GM23248 (cell line): ENCODE data around the gene MBP. TPM values are rescaled to one million over a fixed set of nuclear protein-coding genes. Genes with fewer than 3 reads are reported as not detected.

Source experiments
- DNase-seq: peaks from one replicate; pipeline ENCODE4 v3.0.0-alpha.2; 2015
- H2AFZ ChIP-seq: fragments of 200-600 bp; sonication (generic); 2 replicates; pipeline ENCODE4 v1.6.1; 2016; ENCODE audit warnings: antibody characterized with exemption
- H3F3A ChIP-seq: fragments of 200-600 bp; sonication (generic); 2 replicates; pipeline ENCODE4 v1.6.1; 2016; ENCODE audit warnings: mild to moderate bottlenecking, antibody characterized with exemption, mixed run types; ENCODE audit not compliant: insufficient read depth
- H3K27ac ChIP-seq: fragments of 200-600 bp; sonication (generic); 2 replicates; pipeline ENCODE4 v1.5.1; 2016; ENCODE audit warnings: mild to moderate bottlenecking
- H3K27me3 ChIP-seq: fragments of 200-600 bp; sonication (generic); replicated peaks from 2 replicates; pipeline ENCODE4 v1.6.1; 2016; ENCODE audit warnings: mild to moderate bottlenecking; ENCODE audit not compliant: insufficient read depth
- H3K36me3 ChIP-seq: fragments of 200-600 bp; sonication (generic); 2 replicates; pipeline ENCODE4 v1.6.1; 2016; ENCODE audit warnings: low read depth, mild to moderate bottlenecking
- H3K4me1 ChIP-seq: fragments of 200-600 bp; sonication (generic); 2 replicates; pipeline ENCODE4 v1.6.1; 2016; ENCODE audit warnings: mild to moderate bottlenecking; ENCODE audit not compliant: insufficient read depth
- H3K4me2 ChIP-seq: fragments of 200-600 bp; sonication (generic); one replicate; pipeline ENCODE4 v1.6.1; 2016; ENCODE audit warnings: mild to moderate bottlenecking; ENCODE audit not compliant: unreplicated experiment
- H3K4me3 ChIP-seq: fragments of 200-600 bp; sonication (generic); 2 replicates; pipeline ENCODE4 v1.5.1; 2016; ENCODE audit warnings: mild to moderate bottlenecking
- H3K79me2 ChIP-seq: fragments of 200-600 bp; sonication (generic); 2 replicates; pipeline ENCODE4 v1.6.1; 2016; ENCODE audit warnings: mild to moderate bottlenecking; ENCODE audit not compliant: insufficient read depth
- H3K9ac ChIP-seq: fragments of 200-600 bp; sonication (generic); 2 replicates; pipeline ENCODE4 v1.6.1; 2016; ENCODE audit warnings: mild to moderate bottlenecking
- H3K9me2 ChIP-seq: fragments of 200-600 bp; sonication (generic); 2 replicates; pipeline ENCODE4 v1.6.1; 2016; ENCODE audit warnings: mixed run types, mild to moderate bottlenecking, moderate library complexity; ENCODE audit not compliant: insufficient read depth
- H3K9me3 ChIP-seq: fragments of 200-600 bp; sonication (generic); one replicate; pipeline ENCODE4 v1.6.1; 2017; ENCODE audit warnings: low read depth
- H4K20me1 ChIP-seq: fragments of 200-600 bp; sonication (generic); 2 replicates; pipeline ENCODE4 v1.6.0; 2016; ENCODE audit not compliant: insufficient read depth
- EZH2 ChIP-seq: fragments of 200-600 bp; sonication (generic); IDR thresholded peaks from 2 replicates; pipeline ENCODE4 v1.6.1; 2018; ENCODE audit warnings: antibody characterized with exemption, mild to moderate bottlenecking; ENCODE audit not compliant: insufficient read depth, poor library complexity, severe bottlenecking
- EZH2phosphoT487 ChIP-seq: fragments of 200-600 bp; sonication (generic); IDR thresholded peaks from 2 replicates; pipeline ENCODE4 v1.6.1; 2018; ENCODE audit warnings: antibody characterized with exemption, moderate library complexity, mild to moderate bottlenecking, low read depth; ENCODE audit not compliant: insufficient read depth
- WGBS, 2 experiments: methylation state at CpG; one replicate each; pipeline ENCODE4 v1.1.6; 2015 to 2017; ENCODE audit warnings: low lambda C conversion rate in 2 of 2, low coverage in 1 of 2; ENCODE audit errors: missing lambda C conversion rate in 2 of 2; 5-methylcytosine and 5-hydroxymethylcytosine counted together
- in situ Hi-C: fragments of 300-500 bp; cut with MboI; formaldehyde crosslinking; loops from 2 replicates; pipeline ENCODE4 v1.15.0; 2020
- polyA plus RNA-seq: library from polyadenylated mRNA; unstranded; fragments of >200 nt; fragmentation: Nextera tagmentation; extraction: Ambion mirVana; gene quantifications from 2 replicates; pipeline ENCODE4 v1.2.1, GENCODE V29; 2016
- total RNA-seq: library from RNA; depleted of rRNA; stranded (reverse); fragments of >200 nt; shearing (Covaris generic); gene quantifications from 2 replicates; pipeline ENCODE4 v1.2.3, GENCODE V29; 2014

The MBP gene
- total and polyA plus RNA-seq, 2 experiments from 2014 or later = 2.2 to 2.9 TPM

- H3K79me2 ChIP-seq = no peaks in the 10 kb centered on the region
- no peaks in the 10 kb centered on the region for H3K9me2 ChIP-seq
- no peaks in the 10 kb centered on the region for H3K36me3 ChIP-seq
- no peak overlapping the region for H3K9ac ChIP-seq
- no peaks in the 10 kb centered on the region for H4K20me1 ChIP-seq
- in situ Hi-C loops = no loop called here
- no peak overlapping the region for H3K27ac ChIP-seq
- no peak for TF ChIP-seq EZH2
- TF ChIP-seq EZH2phosphoT487 = no peak
- no peaks in the 10 kb centered on the region for H3K9me3 ChIP-seq
- no peaks in the 10 kb centered on the region for H3F3A ChIP-seq
- peaks cover 9% of the 10 kb centered on the region for H3K4me1 ChIP-seq
- no peak overlapping the region for H3K4me2 ChIP-seq
- H3K4me3 ChIP-seq = no peak overlapping the region
- H2AFZ ChIP-seq = no peak overlapping the region
- no peaks in the 10 kb centered on the region for H3K27me3 ChIP-seq
- WGBS, 2 experiments = 82% methylated on average over 11 of the region's 11 CpGs
- DNase-seq = no peak
These were observed 12.8 kb upstream of the MBP start for GRCh38 chr18:77145364-77145901.

GRCh38 chr18:77144451-77145118 lies 12.0 kb upstream of the MBP start:
- H3K9me2 ChIP-seq = no peaks in the 10 kb centered on the region
- TF ChIP-seq EZH2phosphoT487 (no peak), EZH2 (no peak)
- DNase-seq = peak; percentile 30
- WGBS, 2 experiments = 35 to 37% methylated on average over 6 of the region's 6 CpGs
- H3F3A ChIP-seq = no peaks in the 10 kb centered on the region
- H2AFZ ChIP-seq = no peak overlapping the region
- H3K79me2 ChIP-seq = no peaks in the 10 kb centered on the region
- in situ Hi-C loops = no loop called here
- peaks cover 9% of the 10 kb centered on the region for H3K4me1 ChIP-seq
- no peaks in the 10 kb centered on the region for H4K20me1 ChIP-seq
- no peak overlapping the region for H3K9ac ChIP-seq
- no peaks in the 10 kb centered on the region for H3K9me3 ChIP-seq
- H3K27ac ChIP-seq = no peak overlapping the region
- no peak overlapping the region for H3K4me3 ChIP-seq
- no peaks in the 10 kb centered on the region for H3K36me3 ChIP-seq
- H3K4me2 ChIP-seq = no peak overlapping the region
- H3K27me3 ChIP-seq = no peaks in the 10 kb centered on the region

GRCh38 chr18:77144046-77144445 lies 11.5 kb upstream of the MBP start:
- Histone ChIP-seq H3K27ac (no peak overlapping the region), H3K27me3 (no peaks in the 10 kb centered on the region), H3K4me1 (peaks cover 9% of the 10 kb centered on the region), H3K9ac (no peak overlapping the region), H4K20me1 (no peaks in the 10 kb centered on the region), H3K4me3 (no peak overlapping the region), H3K36me3 (no peaks in the 10 kb centered on the region), H3K9me2 (no peaks in the 10 kb centered on the region), H3K4me2 (no peak overlapping the region), H3K79me2 (no peaks in the 10 kb centered on the region), H3K9me3 (no peaks in the 10 kb centered on the region), H3F3A (no peaks in the 10 kb centered on the region), H2AFZ (no peak overlapping the region)
- DNase-seq = no peak
- TF ChIP-seq EZH2phosphoT487 = no peak
- TF ChIP-seq EZH2 = no peak
- in situ Hi-C loops = no loop called here
- 78 to 80% methylated on average over 2 of the region's 2 CpGs for WGBS, 2 experiments

GRCh38 chr18:77143196-77143595 lies 10.6 kb upstream of the MBP start:
- H2AFZ ChIP-seq = no peak overlapping the region
- no peak overlapping the region for H3K27ac ChIP-seq
- H3K79me2 ChIP-seq = no peaks in the 10 kb centered on the region
- no peak for DNase-seq
- WGBS, 2 experiments = 74 to 89% methylated on average over 2 of the region's 2 CpGs
- H3K4me3 ChIP-seq = no peak overlapping the region
- in situ Hi-C loops = no loop called here
- H3K9me3 ChIP-seq = no peaks in the 10 kb centered on the region
- H3K9me2 ChIP-seq = no peaks in the 10 kb centered on the region
- H3K9ac ChIP-seq = no peak overlapping the region
- H3F3A ChIP-seq = peaks cover 5% of the 10 kb centered on the region; the same call in 1 of the 2 replicates
- no peaks in the 10 kb centered on the region for H4K20me1 ChIP-seq
- peaks cover 9% of the 10 kb centered on the region for H3K4me1 ChIP-seq
- no peak overlapping the region for H3K4me2 ChIP-seq
- H3K27me3 ChIP-seq = no peaks in the 10 kb centered on the region
- TF ChIP-seq EZH2phosphoT487 (no peak), EZH2 (no peak)
- no peaks in the 10 kb centered on the region for H3K36me3 ChIP-seq
